HG03571 (cell line): Measurements from ENCODE around the gene URB1.

Experiments used
- ATAC-seq: cut with Tn5 transposase; IDR thresholded peaks from one replicate; pipeline ENCODE4 v1.9.1; 2021; ENCODE audit not compliant: unreplicated experiment

The URB1 gene

DNA sequence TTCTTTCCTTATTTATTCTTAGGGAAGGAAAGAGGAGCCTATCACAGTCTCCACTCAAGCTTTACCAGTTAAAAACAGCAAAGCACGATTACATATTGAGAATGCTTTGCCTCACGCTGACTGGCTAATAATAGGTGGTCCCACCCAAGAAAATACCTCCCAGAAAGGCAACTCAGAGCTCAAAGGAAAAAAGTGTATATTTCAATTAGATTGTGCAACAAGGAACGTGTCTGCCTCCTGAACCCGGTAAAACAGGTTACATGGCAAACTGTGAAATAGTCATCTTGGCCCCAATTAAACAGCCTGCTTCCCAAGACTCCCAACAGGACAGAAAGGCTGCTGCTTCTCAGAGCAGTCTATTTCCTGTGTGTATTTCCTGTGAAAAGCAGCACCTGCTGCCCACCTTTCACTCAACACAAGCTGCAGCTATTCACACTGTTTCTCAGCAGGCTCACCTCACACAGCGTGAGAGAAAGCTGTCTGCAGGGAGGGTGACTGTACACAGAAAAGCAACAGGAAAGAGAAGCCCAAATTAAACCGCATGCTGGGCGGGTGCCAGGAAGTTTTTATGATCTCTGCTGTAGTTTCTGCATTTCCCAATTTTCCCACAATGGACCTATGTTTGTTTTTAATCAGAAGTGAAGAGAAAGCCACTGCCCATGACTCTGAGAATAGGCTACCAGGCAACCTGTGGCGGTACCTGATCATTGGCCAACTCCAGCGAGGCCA is 44.0 kb downstream of the URB1 start:
- ATAC-seq: no peak

DNA sequence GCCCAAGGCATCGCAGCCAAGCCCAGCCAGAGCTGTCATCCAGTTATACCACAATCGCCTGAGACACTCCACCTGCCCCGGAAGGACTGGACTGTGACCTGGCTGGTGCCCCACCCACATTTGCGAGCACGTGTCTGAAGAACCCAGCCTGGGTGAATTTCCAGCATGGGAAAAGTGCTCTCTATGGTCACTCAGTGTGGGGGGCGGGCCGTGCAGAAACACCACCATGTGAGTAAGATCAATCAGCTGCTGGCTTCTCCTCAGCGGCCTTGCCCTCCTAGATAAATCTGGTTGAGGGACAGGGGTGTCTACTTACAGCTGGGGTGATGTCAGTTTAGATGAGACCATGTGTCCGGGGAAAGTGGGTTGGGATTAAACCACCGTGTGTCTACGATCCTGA is 44.8 kb downstream of the URB1 start:
- no peak for ATAC-seq

GRCh38 chr21:32347351-32347750 is 45.5 kb downstream of the URB1 start:
- ATAC-seq: no peak

GRCh38 chr21:32346951-32347350 is 45.9 kb downstream of the URB1 start:
- no peak for ATAC-seq

DNA sequence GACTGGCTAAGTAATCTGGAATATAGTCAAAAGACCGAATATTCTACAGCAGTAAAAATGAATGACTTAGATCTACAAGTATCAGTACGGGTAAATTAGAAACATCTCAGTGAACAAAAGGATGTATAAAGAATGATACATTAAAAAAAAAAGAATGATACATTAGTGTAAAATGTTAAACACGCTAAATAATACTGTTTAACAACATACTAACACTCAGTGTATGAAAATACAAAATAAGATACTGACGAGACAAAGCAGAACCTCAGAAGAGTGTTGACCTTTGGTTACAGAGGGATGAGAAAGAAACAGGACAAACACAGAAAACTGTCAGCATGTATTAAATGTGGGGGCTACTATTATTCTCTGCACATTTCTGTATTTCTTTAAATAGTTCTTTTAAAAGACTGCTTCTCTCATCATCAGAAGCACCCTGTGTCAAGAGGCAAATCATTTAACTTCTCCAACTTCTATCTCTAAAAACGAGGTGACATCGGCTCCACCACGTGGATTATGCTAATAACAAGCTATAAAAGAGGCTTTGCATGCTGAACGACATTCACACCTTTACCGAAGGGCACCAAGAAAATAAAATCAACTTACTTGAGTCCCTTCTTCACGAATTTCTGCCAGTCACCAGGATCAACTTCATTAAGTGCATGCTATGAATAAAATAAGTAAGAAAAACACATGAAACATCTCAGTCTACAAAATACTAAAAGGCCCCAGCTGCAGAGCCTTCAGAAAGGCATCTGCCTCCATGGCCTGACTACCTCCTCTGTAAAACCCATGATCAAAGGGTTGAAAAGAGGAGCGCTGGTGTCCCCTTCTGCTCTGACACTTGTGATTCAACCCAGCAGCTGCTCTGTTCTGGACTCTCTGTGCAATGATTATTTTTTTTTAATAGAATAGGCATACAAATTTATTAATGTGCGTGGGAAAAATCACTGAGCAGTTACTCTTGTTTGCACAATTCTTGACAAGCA is 51.7 kb downstream of the URB1 start:
- ATAC-seq: no peak

DNA sequence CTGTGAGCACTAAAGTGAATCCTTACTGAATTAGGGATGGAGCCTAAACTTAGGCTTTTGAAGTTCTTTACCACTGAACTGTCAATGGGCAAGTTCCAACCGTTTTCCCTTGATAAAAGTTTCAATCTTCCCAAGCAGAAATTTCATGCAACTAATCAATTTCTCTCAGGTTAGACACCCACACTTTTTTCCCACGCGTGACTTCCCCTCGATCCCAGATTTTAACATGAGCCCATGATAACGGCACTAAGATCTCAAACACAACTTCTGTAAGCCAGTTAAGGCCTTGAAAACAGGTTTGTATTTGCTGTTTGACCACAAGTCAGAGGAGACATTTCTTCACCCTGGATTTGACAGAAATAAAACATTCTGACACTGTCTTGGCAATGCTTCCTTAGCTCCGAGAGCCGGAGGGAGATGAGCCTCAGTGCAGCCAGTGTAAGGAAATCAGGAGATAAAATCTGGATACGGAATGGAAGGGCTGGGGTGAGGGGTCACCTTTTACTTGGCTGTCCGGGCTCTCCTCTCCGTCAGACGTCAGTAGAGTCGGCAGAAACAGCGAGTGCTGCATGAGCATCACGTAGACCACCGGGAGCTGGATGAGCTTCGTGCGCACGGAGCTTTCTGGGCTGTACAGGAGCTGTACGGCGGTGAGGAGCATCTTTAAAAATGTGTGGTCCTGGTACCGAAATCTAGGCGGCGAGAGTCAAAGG is 54.4 kb downstream of the URB1 start:
- ATAC-seq: no peak

GRCh38 chr21:32337206-32337605 is 55.6 kb downstream of the URB1 start:
- no peak for ATAC-seq

- ATAC-seq: no peak
These were observed 56.1 kb downstream of the URB1 start for GRCh38 chr21:32336711-32337110.

GRCh38 chr21:32335601-32336575 is 56.9 kb downstream of the URB1 start:
- no peak for ATAC-seq

GRCh38 chr21:32334980-32335531 is 57.8 kb downstream of the URB1 start:
- ATAC-seq: no peak

- no peak for ATAC-seq
These were observed 58.7 kb downstream of the URB1 start for GRCh38 chr21:32333953-32334673.

DNA sequence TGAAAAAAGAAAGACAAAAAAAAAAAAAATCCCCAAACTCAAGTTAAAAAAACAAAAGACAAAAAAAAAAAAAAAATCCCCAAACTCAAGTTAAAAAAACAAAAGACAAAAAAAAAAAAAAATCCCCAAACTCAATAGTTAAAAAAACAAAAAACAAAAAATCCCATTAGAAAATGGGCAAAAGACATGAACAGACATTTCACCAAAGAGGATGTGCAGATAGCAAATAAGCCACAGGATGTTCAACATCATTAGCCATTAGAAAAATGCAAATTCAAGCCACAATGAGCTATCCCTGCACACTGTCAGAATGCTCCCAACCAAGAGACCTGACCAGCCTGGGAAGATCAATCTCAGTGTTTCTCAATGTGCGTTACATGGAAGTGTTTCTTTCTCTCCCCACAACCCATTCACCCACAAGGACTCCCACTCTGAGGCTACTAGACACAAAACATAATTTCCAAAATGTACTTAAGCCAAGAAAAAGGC is 60.3 kb downstream of the URB1 start:
- no peak for ATAC-seq

GRCh38 chr21:32331444-32332305 is 61.1 kb downstream of the URB1 start:
- ATAC-seq: no peak

- no peak for ATAC-seq
These were observed 62.0 kb downstream of the URB1 start for GRCh38 chr21:32330784-32331311.

- ATAC-seq: no peak
These were observed 63.0 kb downstream of the URB1 start for GRCh38 chr21:32329776-32330175.

DNA sequence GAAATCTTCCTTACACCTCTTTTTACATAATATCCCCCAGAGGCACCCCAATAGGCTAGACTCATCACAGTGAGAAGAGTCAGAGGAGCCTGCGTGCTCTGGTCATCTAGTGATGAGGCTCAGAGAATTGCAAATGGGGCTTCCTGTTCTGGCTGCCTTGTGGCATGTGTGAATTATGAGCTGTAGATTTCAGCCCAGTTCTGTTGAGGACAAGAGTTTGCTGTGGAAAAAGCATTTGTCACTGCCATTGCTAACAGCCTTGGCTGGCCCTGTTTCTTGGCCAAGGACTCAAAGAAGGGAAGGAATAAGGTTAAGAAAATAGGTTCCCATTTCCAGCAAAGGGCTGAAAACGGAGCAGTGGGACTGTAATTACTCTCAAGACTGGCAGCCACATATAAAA is 63.5 kb downstream of the URB1 start:
- ATAC-seq: no peak

DNA sequence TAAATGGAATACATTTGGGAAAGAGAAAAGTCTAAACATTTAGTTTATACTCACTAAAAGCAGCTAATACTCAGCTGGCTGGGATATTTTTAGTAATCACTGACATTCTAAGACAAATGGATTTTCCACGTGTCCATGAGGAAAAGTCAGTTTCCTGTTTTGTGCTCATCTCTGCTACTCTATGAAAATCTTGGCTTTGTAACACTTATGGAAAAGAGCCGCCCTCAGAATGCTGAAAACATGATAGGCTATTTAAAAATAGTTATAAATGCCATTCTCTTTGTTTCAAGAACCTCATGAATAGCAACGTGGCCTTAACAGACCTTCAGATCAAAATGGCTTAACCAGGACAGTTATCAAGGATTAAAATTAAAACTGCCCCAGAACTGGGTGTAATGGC is 64.2 kb downstream of the URB1 start:
- no peak for ATAC-seq

DNA sequence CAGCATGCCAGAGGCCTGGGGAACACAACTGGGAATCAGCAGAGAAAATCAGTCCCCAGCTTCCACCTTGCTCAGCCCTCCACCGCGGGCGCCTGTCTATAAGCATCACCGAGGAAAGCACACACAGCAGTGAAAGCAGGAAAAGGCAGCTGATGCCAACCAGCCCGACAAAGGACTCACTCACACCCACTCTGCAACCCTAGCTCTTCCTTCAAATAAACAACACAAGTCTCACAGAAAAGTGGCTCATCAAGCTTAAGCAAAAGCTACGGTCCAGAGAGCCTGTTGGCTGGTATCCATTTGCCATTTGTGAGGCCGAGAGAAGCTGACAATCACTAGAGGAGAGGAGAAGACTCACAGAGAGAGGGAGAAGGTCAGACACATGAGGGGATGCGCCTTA is 67.1 kb downstream of the URB1 start:
- ATAC-seq: no peak
